Stimulated activated CD4-positive, alpha-beta T cell treated with anti-CD3 and anti-CD28 coated beads, Interleukin-2, amount 100 ng/mL, for 24 hours (primary cell): ENCODE measurements around the gene SHF.
A peak's percentile ranks its signal among the peaks of the same experiment; 100 is the strongest.

ENCODE experiments used
- DNase-seq, 2 donors: peaks; one replicate each; pipeline ENCODE4 v3.0.0-alpha.2; 2020

The SHF gene

DNA sequence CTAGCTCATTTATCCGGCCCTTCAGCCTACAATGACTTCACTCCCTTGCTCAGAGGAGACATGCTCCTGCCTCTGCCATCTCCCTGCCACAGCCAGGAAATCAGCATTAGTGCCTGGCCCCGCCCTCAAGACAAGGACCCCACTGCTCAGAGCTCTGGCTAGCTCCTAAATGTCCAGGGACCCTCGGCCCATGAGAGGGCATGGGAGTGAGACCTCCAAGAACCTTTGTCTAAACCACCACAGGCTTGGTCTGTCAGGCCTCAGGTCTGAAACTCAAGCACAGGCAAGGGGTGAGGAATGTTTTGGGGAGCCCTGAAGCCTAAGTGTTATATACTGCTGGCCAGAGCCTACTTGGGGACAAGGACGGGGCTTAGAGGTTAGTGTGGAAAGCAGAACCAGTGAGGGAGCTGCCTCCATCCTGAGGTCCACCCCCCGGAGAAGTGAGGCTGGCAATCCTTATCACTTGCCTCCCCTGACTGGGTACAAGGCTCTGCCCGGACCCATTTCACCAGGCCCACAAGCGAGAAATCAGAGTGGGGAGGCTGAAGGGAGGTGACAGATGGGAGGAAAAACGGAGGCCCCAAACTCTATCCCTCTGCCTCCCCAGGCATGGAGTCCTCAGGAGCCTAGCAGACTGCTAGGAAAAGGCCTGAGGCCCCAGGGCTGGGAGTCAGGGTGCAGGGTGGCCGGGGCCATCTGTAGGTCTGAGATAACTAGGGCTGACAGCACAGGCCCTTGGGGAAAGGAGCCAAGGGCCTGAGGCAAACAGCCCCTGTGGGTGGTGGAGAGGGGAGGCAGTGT, 18.8 kb downstream of the SHF start:
- no peak for DNase-seq

DNA sequence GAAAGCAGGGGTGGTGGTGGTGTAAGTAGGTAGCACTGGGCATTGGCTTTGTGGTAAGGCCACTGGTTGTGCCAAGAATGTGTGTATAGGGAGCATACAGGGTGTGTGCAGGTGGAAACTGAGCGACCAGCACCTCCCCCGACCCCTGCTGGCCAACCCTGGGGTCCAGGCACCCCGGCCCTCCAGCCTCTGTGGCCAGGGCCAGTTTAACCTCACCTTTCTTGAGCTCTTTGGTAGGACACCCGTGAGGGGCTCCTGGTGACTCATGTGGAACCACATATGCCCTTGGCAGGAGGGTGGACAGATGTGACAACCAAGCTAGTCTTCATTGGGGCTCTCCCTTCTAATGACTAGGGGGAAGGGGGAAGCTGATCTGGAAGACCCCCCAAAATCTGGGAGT, 19.5 kb downstream of the SHF start:
- no peak for DNase-seq

DNA sequence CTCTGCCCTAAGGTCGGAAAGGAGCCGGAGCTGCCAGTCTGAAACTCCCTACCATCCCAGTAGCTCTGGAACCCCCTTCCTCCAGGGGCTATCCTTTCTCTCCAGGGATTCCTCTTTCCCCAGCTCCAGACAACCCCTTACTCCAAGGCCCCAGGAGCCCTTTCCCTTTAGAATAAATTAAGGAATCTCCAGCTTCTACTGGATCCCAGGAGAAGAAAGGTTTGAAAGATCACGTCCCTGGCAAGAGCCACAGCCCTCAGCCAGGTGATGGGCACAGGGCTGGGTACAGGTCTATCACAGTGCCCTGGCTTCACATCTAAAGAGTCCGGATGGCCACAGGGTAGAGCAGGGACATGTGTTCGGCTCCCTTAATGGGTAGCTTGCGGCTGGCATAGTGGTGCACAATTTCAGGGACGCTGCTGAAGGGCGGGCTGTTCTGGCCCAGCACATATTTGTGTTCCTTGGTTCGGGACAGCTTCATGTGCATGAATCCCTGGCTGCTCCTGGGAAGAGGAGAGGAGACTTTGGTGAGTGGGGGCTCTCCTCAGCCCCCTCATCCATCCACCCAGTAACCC, 20.0 kb downstream of the SHF start:
- DNase-seq, result no peak

DNA sequence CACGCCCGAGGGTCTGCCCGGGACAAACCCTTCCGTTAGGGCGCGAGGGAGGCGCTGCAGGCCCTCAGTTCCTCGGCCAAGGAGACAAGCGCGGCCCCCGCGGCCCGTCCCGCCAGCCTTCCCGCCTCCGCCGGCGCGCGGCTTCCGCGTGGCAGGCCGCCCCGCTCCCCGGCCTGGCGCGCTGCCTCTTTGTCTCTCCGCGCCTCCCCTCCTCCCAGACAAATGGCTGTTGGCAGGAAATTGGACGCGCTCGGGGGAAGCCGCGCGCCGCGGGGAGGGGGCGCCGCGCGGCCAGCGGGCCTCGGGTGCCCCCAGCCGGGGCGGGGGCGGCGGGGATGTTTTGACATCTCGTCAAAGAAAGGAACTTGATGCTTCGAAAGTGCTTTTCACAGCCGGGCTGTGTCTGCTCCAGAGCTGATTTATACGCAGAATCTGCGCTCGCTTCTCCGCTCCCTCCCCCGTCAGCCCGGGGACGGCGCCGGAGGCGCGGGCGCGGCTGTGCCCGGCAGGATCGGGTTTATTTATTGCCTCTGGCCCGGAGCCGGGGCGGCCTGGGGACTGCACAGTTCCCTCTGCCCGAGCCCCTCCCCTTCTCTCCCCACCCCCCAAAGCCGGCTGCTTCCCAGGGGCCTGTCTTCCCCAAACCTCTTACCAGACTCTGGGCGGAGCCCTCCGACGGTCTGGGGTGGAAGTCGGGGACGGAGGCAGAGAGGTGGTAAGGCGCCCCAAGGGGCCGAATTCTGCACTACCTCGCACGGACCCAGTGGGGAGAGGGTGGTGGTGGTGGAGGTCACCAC, 20.7 kb downstream of the SHF start:
- DNase-seq, result peak; percentile 83 to 86

DNA sequence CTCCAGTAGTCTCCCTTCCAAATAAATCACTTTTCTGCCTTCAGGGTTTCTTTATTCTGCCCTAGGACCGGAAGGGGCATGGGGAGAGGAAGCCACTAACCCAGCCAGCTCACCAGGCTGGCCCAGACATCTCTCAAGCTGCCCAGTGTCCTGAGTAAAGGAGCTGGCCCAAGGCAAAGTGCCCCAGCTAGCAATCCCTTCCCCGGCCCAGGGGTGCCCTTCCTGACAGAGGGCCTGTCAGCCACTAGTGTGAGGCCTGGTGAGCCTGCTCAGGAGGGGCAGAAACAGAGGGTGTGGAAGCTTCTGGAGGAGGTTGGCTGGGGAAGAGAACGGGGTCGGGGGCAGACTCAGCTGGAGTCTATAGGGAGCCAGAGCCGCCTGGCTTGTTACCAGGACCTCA, 22.2 kb downstream of the SHF start:
- no peak for DNase-seq

DNA sequence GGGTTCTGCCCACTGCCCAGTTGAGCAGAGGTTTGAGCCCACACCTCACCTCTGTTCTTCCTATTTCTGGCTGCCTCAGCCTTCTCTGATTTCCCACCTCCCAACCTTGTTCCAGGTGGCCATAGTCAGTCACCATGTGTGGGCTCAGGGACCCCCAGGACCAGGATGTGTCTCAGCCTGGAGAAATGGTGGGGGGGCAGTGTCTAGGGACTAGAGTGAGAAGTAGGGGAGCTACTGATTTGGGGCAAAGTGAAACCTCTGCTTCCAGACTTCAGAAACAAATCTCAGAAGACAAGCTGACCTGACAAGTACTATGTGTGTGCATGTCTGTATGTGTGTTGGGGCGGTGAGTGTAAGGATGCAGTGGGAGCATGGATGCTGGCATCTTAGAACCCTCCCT, 22.9 kb downstream of the SHF start:
- DNase-seq, result no peak

DNA sequence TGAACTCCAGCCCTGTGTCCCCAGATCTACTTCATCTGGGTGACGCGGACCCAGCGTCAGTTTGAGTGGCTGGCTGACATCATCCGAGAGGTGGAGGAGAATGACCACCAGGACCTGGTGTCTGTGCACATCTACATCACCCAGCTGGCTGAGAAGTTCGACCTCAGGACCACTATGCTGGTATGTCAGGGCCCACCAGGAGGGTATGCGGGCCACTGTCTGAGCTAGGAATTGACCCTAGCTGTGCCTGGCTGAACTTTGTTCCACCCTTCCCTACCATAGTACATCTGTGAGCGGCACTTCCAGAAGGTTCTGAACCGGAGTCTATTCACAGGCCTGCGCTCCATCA, 24.3 kb downstream of the SHF start:
- DNase-seq, result no peak

DNA sequence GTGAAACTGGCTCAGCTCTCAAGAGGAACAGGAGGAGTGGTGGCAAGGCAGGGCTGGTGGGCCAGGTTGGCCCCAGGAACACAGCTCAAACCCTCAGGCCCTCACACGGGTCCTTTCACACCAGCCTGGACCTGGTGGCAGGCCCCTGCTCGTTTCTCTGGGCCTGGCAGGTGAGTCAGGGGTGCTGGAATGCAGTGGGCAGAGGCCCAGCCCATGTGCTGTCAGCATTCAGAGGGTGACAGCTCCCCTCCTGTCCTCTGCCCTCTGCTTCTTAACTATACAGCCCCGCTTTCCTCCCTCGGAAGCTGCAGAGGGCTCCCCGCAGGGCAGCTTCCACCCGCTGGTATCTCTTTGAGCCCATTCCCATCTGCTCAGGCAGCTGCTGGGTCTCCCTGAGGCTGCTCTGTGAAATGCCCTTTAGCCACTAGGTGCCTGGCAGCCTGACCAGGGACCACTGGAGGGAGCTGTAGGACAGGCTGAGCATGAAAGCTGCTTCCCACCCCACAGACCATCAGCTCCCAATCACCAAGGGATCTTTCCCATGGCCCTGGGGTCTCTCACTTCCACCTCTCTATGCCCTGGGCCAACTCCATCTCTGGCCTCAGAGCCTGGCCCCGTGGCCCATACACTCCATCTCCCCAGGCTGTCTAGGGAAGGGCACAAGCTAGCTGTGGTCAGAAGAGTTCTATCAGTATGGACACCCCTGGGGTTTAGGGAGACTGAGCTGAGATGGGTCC, 24.8 kb downstream of the SHF start:
- peak; percentile 68 to 69 for DNase-seq

DNA sequence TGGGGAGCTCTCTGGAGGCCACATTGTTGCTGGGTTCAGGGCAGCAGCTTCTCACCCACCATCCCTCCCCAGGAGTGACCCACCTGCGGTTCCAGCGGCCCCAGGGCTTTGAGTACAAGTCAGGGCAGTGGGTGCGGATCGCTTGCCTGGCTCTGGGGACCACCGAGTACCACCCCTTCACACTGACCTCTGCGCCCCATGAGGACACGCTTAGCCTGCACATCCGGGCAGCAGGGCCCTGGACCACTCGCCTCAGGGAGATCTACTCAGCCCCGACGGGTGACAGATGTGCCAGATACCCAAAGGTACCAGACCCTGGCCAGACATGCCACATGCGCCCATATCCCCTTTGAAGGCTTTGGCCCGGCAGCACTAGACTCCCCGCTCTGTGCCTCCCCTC, 26.1 kb downstream of the SHF start:
- DNase-seq, result no peak

DNA sequence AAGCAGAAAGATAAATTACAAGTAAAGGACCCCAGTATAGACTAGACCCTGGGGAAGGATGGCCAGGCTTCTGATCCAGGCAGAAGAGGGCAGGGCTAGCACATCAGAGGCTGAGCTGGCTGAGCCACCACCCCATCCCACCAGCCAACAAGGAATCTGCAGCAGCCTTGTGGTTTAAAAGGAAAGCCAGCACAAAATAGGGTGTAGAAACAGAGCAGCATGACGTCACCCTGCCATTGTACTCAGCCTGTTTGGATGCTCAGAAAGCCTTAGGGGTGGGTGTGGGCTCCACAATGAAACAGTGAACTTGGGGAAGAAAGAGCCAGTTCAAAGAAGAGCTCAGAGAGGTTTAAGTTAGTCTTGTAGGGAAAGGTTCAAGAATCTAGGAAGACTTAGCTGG, 29.8 kb downstream of the SHF start:
- no peak for DNase-seq

DNA sequence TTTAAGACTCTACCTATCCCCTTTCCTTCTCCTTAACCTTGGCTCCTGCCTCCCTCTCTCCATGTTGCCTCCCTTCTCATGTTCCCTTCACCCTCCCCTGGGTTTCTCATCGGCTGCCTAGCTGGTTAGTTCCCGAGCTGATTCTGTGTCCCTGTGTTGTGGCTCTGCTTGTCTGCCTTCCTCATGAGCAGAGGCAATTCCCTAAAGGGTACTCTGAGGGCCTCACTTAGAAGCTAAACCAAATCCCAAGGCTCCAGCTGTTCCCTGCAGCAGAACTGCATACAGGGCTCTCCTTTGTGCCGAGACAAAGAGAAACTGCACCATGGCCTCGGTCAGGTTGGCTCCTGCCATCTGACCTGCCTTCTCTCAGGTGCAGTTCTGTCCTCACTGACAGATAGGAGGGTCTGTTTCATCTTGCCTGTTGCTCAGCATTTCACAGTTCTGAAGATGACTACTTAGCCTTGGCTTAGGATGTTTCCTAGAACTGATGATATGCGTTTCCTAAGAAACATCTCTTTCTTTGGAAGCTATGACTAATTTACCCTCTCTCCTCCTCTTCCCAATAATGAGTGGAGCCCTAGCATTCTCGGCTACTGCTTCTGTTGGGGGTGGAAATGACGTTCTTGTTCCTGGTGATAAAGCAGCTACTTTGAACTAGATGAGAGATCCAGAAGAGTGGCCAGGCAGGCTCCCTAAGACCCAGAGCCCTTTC, 30.9 kb downstream of the SHF start:
- no peak for DNase-seq

DNA sequence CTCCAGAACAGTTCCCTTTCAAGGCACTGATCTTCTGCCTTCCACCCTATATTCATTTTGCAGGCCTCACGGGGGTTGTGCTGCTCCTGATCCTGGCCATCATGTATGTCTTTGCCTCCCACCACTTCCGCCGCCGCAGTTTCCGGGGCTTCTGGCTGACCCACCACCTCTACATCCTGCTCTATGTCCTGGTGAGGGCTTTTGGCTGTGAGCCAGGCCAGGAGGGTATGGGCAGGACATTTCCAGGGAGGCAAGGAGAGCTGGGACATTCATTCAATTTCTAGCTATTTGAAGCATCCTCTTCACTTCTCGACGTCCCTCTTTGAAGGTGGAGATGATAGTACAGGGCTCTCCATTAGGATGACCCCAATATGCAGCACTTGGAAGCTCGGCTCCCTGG, 32.0 kb downstream of the SHF start:
- no peak for DNase-seq

DNA sequence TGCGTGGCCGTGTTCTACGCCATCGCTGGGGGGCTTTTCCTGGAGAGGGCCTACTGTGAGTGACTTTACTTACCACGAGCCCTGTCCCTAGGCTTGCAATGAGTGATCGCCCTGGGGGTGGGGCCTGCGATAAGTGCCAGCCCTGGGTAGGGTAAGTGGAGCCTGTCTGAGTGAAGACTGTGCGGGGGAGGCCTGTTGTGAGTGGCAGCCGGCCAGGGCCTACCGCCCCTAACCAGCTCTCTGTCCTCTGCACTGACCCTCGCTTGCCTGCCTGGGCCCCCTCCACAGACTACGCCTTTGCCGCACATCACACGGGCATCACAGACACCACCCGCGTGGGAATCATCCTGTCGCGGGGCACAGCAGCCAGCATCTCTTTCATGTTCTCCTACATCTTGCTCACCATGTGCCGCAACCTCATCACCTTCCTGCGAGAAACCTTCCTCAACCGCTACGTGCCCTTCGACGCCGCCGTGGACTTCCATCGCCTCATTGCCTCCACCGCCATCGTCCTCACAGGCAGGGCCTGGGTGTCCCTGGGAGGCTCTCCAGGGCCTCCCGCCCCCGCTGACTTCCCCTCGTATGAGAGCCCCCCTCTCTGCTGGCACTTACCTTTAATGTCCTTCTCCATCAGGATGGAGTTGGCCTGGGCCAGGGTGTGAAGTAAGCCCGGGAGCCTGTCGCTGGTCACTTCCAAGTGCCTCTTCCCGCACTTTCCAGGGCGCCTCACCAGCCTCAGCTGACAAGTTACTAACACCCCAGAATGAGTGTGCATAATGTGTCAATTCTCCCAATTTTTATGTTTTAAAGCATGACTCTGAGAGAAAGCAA, 35.6 kb downstream of the SHF start:
- no peak for DNase-seq

DNA sequence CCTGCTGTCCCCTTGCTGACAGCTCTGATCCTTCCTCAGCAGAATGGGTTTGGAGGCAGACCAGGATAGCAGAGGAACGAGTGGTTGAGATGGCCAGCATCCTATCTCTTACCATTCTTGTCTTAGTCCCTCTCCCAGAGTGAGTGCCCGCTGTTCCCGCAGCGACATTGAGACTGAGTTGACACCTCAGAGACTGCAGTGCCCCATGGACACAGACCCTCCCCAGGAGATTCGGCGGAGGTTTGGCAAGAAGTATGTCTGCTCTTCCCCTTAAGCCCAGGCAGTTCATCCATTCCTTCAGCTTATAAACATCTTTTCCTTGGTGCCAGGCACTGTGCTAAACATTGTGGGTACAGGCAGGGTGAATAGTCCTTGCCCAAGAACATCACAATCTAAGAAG, 36.8 kb downstream of the SHF start:
- DNase-seq, result no peak

DNA sequence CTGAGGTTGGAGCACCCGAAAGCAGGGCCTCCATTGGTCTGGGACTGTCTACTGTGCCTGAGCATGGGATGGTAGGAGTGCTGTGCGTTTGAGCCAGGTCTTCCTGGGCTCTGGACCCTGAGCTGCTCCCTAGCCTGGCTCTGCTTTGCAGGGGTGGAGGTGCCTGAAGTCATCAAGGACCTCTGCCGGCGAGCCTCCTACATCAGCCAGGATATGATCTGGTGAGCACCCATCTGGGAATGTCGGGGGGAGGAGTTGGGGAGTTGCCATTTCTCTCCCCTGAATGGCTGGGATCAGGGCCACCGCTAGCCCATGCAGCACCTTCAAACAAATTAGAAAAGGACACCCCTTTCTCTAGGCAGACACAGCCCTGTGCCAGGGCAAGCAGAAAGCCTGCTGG, 37.3 kb downstream of the SHF start:
- DNase-seq, result no peak

DNA sequence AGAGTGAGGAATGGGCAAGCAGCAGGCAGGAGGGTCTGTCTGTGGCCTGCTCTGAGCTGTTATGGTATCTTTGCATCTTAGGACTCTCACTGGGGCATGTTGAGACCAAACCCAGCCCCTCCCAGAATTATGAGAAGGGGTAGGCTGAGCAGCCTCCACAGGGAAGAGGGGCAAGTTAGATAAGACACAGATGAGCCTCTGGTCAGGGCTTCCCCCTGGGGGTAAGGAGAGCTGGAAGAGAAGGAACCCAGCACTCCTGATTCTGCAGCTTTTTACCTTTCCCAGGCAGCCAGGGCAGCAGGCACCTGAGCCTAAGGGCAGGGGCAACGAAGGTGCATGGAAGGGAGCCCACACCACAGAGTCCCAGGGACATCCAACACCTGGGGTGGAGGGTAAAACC, 38.7 kb downstream of the SHF start:
- no peak for DNase-seq

DNA sequence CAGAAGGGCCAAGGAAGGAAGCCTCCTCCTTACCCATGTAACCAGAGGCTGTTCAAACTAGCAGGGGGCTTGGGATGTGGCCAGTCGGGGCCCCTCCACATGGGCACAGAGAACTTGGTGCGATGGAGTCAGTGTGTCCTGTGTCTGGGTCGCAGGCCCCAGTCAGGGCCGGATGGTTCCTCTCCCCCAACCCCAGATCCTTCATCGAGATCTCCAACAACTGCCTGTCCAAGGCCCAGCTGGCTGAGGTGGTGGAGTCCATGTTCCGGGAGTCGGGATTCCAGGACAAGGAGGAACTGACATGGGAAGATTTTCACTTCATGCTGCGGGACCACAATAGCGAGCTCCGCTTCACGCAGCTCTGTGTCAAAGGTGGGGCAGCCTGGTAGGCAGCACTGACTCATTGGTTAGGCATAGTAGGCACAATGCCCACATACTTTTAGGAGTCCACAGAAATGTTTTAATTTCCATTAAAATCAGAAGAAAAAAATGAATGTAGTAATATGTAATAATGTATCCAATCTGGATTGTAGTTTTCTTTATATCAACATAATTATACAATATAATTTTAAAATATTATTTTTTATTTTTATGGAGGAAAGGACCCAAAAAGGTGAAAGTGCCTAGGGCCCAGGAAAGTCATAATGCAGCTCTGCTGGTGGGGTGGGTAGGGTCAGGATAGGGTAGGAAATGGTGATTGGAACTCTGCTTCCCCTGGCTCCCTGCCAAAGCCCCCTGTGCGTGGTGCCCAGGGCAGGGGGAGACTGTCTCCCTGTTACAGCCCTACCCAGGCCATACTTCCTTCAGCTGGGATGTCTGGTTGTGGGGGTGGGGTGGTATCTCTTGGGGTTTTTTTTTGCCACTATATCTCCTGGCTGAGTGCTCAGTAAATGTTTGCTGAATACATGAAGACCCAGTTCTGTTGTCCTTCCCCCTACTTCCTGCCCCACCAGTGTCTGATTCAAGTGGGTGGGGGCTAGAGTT, 39.4 kb downstream of the SHF start:
- DNase-seq, result no peak

DNA sequence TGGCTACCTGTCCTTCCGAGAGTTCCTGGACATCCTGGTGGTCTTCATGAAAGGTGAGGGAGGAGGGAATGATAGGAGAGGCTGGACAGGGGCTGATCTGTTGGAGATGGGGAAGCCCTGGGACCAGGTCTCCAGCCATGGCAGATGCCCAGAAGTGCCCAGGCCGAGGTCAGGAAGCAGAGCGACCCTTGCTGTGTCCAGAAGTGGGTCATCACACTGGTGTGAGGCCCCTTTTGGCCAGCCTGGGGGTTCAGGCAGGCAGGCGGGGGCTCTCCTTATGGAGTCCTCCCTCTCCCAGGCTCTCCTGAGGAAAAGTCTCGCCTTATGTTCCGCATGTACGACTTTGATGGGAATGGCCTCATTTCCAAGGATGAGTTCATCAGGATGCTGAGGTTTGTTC, 40.2 kb downstream of the SHF start:
- DNase-seq, result no peak

DNA sequence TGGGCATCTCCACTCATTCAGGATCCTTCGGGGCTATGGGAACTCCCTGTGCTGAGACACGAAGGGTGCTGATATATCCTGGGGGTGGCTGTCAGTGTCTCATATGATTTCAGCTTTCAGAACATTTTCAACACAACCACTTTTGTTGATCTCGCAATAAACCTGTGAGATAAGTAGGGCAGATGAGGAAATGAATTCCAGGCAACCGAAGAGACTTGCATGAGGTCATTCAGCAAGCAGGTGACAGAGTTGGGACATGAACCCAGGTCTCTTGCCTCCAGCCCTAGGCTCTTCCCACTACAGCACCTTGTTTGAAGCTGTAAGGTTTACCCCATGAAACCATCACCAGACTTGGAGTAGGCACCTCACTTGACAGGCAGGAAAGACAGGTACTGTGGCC, 41.4 kb downstream of the SHF start:
- no peak for DNase-seq

DNA sequence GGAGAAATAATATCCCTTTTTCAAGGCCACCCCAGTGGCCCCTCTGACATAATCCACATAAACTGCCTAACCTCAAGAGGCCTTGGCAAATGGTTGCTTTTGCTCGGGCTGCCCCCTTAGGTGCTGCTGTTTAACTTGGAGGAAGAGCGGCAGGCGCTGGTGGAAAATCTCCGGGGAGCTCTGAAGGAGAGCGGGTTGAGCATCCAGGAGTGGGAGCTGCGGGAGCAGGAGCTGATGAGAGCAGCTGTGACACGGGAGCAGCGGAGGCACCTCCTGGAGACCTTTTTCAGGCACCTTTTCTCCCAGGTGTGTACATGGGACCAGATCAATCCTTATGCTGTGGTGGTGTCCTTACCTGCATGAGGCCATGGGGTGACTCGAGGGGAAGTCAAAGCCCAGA, 43.0 kb downstream of the SHF start:
- DNase-seq, result no peak

DNA sequence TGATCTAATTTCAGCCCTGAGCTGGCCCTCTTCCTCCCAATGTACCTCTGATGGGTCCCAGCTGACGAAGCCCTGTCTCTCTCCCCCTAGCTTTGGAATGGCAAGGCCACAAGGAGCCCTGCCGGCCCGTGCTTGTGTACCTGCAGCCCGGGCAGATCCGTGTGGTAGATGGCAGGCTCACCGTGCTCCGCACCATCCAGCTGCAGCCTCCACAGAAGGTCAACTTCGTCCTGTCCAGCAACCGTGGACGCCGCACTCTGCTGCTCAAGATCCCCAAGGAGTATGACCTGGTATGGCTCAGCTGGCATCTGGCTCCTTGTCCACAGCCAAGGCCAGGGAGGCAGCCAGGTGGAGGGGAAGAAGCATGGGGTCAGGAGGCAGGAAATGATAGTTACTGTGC, 43.8 kb downstream of the SHF start:
- no peak for DNase-seq
